Neuronal stem cell (in vitro differentiated cells): ENCODE results near the gene ZNF780B.

ENCODE experiments used
- DNase-seq: peaks from one replicate; pipeline ENCODE4 v3.0.0-alpha.2; 2013; ENCODE audit warnings: low spot score
- H2AFZ ChIP-seq: one replicate; pipeline ENCODE4 v1.6.1; 2013; ENCODE audit warnings: mild to moderate bottlenecking, low read length, inconsistent platforms
- H2AK5ac ChIP-seq: 2 replicates; pipeline ENCODE4 v1.6.1; 2013; ENCODE audit warnings: low read depth, mild to moderate bottlenecking, inconsistent platforms, low read length, moderate library complexity, mixed read lengths
- H2BK120ac ChIP-seq: 2 replicates; pipeline ENCODE4 v1.6.1; 2013; ENCODE audit warnings: low read depth, mild to moderate bottlenecking, inconsistent platforms, low read length, moderate library complexity, mixed read lengths
- H2BK12ac ChIP-seq: one replicate; pipeline ENCODE4 v1.6.1; 2013; ENCODE audit warnings: low read length, inconsistent platforms
- H2BK15ac ChIP-seq: 2 replicates; pipeline ENCODE4 v1.6.1; 2013; ENCODE audit warnings: mild to moderate bottlenecking, low read length, inconsistent platforms, mixed read lengths
- H2BK5ac ChIP-seq: one replicate; pipeline ENCODE4 v1.6.1; 2013; ENCODE audit warnings: inconsistent platforms, mild to moderate bottlenecking, low read length, moderate library complexity
- H3K14ac ChIP-seq: one replicate; pipeline ENCODE4 v1.6.1; 2013; ENCODE audit warnings: low read length, inconsistent platforms
- H3K18ac ChIP-seq: 2 replicates; pipeline ENCODE4 v1.6.1; 2013; ENCODE audit warnings: low read length, inconsistent platforms
- H3K23ac ChIP-seq: 2 replicates; pipeline ENCODE4 v1.6.1; 2013; ENCODE audit warnings: low read depth, mild to moderate bottlenecking, mixed read lengths, low read length, inconsistent platforms; ENCODE audit not compliant: poor library complexity
- H3K27ac ChIP-seq: replicated peaks from 3 replicates; pipeline ENCODE4 v1.5.1; 2013; ENCODE audit warnings: low read length, inconsistent platforms
- H3K27me3 ChIP-seq, 3 experiments: 2 replicates each; pipeline ENCODE4 v1.6.1; 2013; ENCODE audit warnings: low read length in 3 of 3, mild to moderate bottlenecking in 2 of 3, inconsistent platforms in 1 of 3, low read depth in 1 of 3, mixed read lengths in 1 of 3, moderate library complexity in 1 of 3; ENCODE audit not compliant: control insufficient read depth in 3 of 3, insufficient read depth in 3 of 3
- H3K36me3 ChIP-seq, 2 donors: replicated peaks in 1 of 2; 2 replicates each; pipeline ENCODE4 v1.6.1; 2013; ENCODE audit warnings: low read length in 2 of 2; ENCODE audit not compliant: control insufficient read depth in 2 of 2, insufficient read depth in 2 of 2
- H3K4ac ChIP-seq: 2 replicates; pipeline ENCODE4 v1.6.1; 2013; ENCODE audit warnings: inconsistent platforms, mild to moderate bottlenecking, low read length, moderate library complexity
- H3K4me1 ChIP-seq, 2 donors: 1 replicate in 1 of 2; 2 replicates in 1 of 2; pipeline ENCODE4 v1.6.1; 2013; ENCODE audit warnings: low read length in 2 of 2, low read depth in 1 of 2; ENCODE audit not compliant: control insufficient read depth in 2 of 2, insufficient read depth in 1 of 2
- H3K4me2 ChIP-seq: one replicate; pipeline ENCODE4 v1.6.1; 2013; ENCODE audit warnings: mild to moderate bottlenecking, low read length, inconsistent platforms; ENCODE audit not compliant: insufficient read depth, poor library complexity, severe bottlenecking
- H3K4me3 ChIP-seq, 2 donors: 2 replicates each; pipeline ENCODE4 v1.5.1; 2013; ENCODE audit warnings: low read length in 2 of 2, mild to moderate bottlenecking in 2 of 2, inconsistent platforms in 1 of 2, moderate library complexity in 1 of 2
- H3K79me1 ChIP-seq: one replicate; pipeline ENCODE4 v1.6.1; 2013; ENCODE audit warnings: low read depth, mild to moderate bottlenecking, inconsistent platforms, low read length, moderate library complexity
- H3K9ac ChIP-seq: one replicate; pipeline ENCODE4 v1.6.1; 2013; ENCODE audit warnings: mild to moderate bottlenecking, low read depth, low read length, inconsistent platforms; ENCODE audit not compliant: poor library complexity
- H3K9me3 ChIP-seq, 2 donors: replicated peaks in 1 of 2; 2 replicates each; pipeline versions ENCODE3 to v1.6.1; 2013; ENCODE audit warnings: low read length in 2 of 2, mild to moderate bottlenecking in 2 of 2, inconsistent platforms in 1 of 2, low read depth in 1 of 2, mixed read lengths in 1 of 2, moderate library complexity in 1 of 2; ENCODE audit not compliant: control insufficient read depth in 2 of 2, insufficient read depth in 1 of 2
- H4K8ac ChIP-seq: one replicate; pipeline ENCODE4 v1.6.1; 2013; ENCODE audit warnings: low read depth, mild to moderate bottlenecking, inconsistent platforms, low read length, moderate library complexity
- H4K91ac ChIP-seq: one replicate; pipeline ENCODE4 v1.6.1; 2013; ENCODE audit warnings: low read length, low read depth, mild to moderate bottlenecking, inconsistent platforms; ENCODE audit not compliant: poor library complexity
- WGBS, 2 donors: extraction: QIAGEN DNeasy Blood & Tissue Kit; methylation state at CpG; one replicate each; pipeline ENCODE4 v1.1.7; 2013; ENCODE audit warnings: missing lambda C conversion rate in 2 of 2, mixed read lengths in 1 of 2; ENCODE audit not compliant: insufficient read length in 2 of 2, insufficient replicate concordance in 1 of 2; ENCODE audit errors: extremely low coverage in 2 of 2; 5-methylcytosine and 5-hydroxymethylcytosine counted together

The ZNF780B gene

GRCh38 chr19:40089462-40089861 is 33.4 kb upstream of the ZNF780B start:
- no peak overlapping the region for H3K27ac ChIP-seq
- WGBS, 2 donors: no CpG with 5 or more reads among the region's 4 CpGs

GRCh38 chr19:40088299-40089047 is 32.4 kb upstream of the ZNF780B start:
- H4K8ac ChIP-seq: no peak overlapping the region
- H3K27me3 ChIP-seq: no peaks in the 10 kb centered on the region
- no peak overlapping the region for H3K23ac ChIP-seq
- peaks cover 0 to 8% of the 10 kb centered on the region in 2 donors for H3K9me3 ChIP-seq
- no peak overlapping the region for H3K14ac ChIP-seq
- H2AK5ac ChIP-seq: no peak overlapping the region
- H4K91ac ChIP-seq: no peak overlapping the region
- H2BK120ac ChIP-seq: no peak overlapping the region
- no peak overlapping the region for H3K27ac ChIP-seq
- no peak overlapping the region for H2BK15ac ChIP-seq
- H3K4ac ChIP-seq: no peak overlapping the region
- no peaks in the 10 kb centered on the region for H3K79me1 ChIP-seq
- no peak overlapping the region for H2BK5ac ChIP-seq
- peaks cover 3 to 4% of the 10 kb centered on the region in 2 donors for H3K4me1 ChIP-seq
- H3K18ac ChIP-seq: no peak overlapping the region
- peaks cover 2 to 14% of the 10 kb centered on the region in 2 donors for H3K36me3 ChIP-seq
- H3K4me3 ChIP-seq: no peak overlapping the region
- H2BK12ac ChIP-seq: no peak overlapping the region
- no peak overlapping the region for H3K4me2 ChIP-seq
- no peak overlapping the region for H2AFZ ChIP-seq
- no CpG with 5 or more reads among the region's 5 CpGs for WGBS, 2 donors
- H3K9ac ChIP-seq: no peak overlapping the region
- no peak for DNase-seq

More at GRCh38 chr19:40089462-40089861, 33.4 kb upstream of the ZNF780B start:
- Histone ChIP-seq H3K4me3 (peak overlapping the region in 1 of 2 donors; percentile 74), H2BK5ac (no peak overlapping the region), H3K79me1 (no peaks in the 10 kb centered on the region), H3K9me3 (peaks cover 0 to 8% of the 10 kb centered on the region in 2 donors), H4K8ac (no peak overlapping the region), H2AK5ac (no peak overlapping the region), H3K4me2 (peak overlapping the region; percentile 36), H4K91ac (no peak overlapping the region), H3K27me3 (no peaks in the 10 kb centered on the region), H2BK12ac (no peak overlapping the region), H3K4ac (no peak overlapping the region), H3K9ac (no peak overlapping the region), H3K23ac (no peak overlapping the region), H2AFZ (peak overlapping the region; percentile 94), H3K4me1 (peaks cover 3 to 4% of the 10 kb centered on the region in 2 donors), H3K36me3 (peaks cover 0 to 7% of the 10 kb centered on the region in 2 donors), H3K18ac (no peak overlapping the region), H2BK15ac (no peak overlapping the region), H3K14ac (no peak overlapping the region), H2BK120ac (no peak overlapping the region)
- DNase-seq: no peak

- H3K14ac ChIP-seq: no peak overlapping the region
- no peak overlapping the region for H2BK15ac ChIP-seq
- H3K4me3 ChIP-seq: no peak overlapping the region
- H3K18ac ChIP-seq: no peak overlapping the region
- no peaks in the 10 kb centered on the region for H3K79me1 ChIP-seq
- no peak overlapping the region for H2BK5ac ChIP-seq
- H3K23ac ChIP-seq: no peak overlapping the region
- no CpG with 5 or more reads among the region's 4 CpGs for WGBS, 2 donors
- peaks cover 1 to 20% of the 10 kb centered on the region in 2 donors for H3K9me3 ChIP-seq
- no peaks in the 10 kb centered on the region for H3K27me3 ChIP-seq
- no peak overlapping the region for H4K8ac ChIP-seq
- H2BK12ac ChIP-seq: no peak overlapping the region
- peaks cover 3 to 4% of the 10 kb centered on the region in 2 donors for H3K4me1 ChIP-seq
- H2AFZ ChIP-seq: no peak overlapping the region
- H3K36me3 ChIP-seq: peaks cover 13 to 49% of the 10 kb centered on the region in 2 donors
- no peak overlapping the region for H3K27ac ChIP-seq
- no peak overlapping the region for H2AK5ac ChIP-seq
- H4K91ac ChIP-seq: peak overlapping the region; percentile 39
- H3K4me2 ChIP-seq: no peak overlapping the region
- H3K4ac ChIP-seq: no peak overlapping the region
- H3K9ac ChIP-seq: no peak overlapping the region
- no peak overlapping the region for H2BK120ac ChIP-seq
- DNase-seq: no peak
Measured at GRCh38 chr19:40084948-40085347, 28.9 kb upstream of the ZNF780B start.

GRCh38 chr19:40081411-40081810 is 25.4 kb upstream of the ZNF780B start:
- Histone ChIP-seq H2BK15ac (no peak overlapping the region), H4K91ac (no peak overlapping the region), H3K4me2 (no peak overlapping the region), H3K23ac (no peak overlapping the region), H3K27ac (no peak overlapping the region), H3K4ac (no peak overlapping the region), H2AFZ (no peak overlapping the region), H4K8ac (no peak overlapping the region), H3K9me3 (peaks cover 9 to 42% of the 10 kb centered on the region in 2 donors), H2BK12ac (no peak overlapping the region), H2AK5ac (no peak overlapping the region), H3K9ac (no peak overlapping the region), H3K27me3 (no peaks in the 10 kb centered on the region), H3K14ac (no peak overlapping the region), H3K18ac (no peak overlapping the region), H2BK5ac (no peak overlapping the region), H3K79me1 (no peaks in the 10 kb centered on the region), H3K4me1 (no peaks in the 10 kb centered on the region), H2BK120ac (no peak overlapping the region), H3K36me3 (peaks cover 20 to 84% of the 10 kb centered on the region in 2 donors), H3K4me3 (no peak overlapping the region)
- no CpG with 5 or more reads among the region's 1 CpG for WGBS, 2 donors
- no peak for DNase-seq
